ENCODE measurements around the gene PRDM8. TPM values are rescaled to one million over a fixed set of nuclear protein-coding genes. Genes with fewer than 3 reads are reported as not detected.

The PRDM8 gene
- total and polyA plus RNA-seq, 2 of the 8 experiments (the other 6 are each of a cell fraction or from before 2014, with no cell fraction given): not detected

GRCh38 chr4:80183250-80184052, 13.9 kb upstream of the PRDM8 start (continued):
- peak; percentile 39 for TF ChIP-seq ASH2L (IDR thresholded peaks at IDR 0.05; ENCODE audit: low read length)
- TF ChIP-seq GTF2F1 (IDR thresholded peaks at IDR 0.05; ENCODE audit: borderline replicate concordance, low read depth, low read length): no peak
- TF ChIP-seq, protein P1, sequence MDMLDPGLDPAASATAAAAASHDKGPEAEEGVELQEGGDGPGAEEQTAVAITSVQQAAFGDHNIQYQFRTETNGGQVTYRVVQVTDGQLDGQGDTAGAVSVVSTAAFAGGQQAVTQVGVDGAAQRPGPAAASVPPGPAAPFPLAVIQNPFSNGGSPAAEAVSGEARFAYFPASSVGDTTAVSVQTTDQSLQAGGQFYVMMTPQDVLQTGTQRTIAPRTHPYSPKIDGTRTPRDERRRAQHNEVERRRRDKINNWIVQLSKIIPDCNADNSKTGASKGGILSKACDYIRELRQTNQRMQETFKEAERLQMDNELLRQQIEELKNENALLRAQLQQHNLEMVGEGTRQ (IDR thresholded peaks at IDR 0.05; ENCODE audit: low read length): no peak

Data from H1 (cell line).